Measurements from ENCODE around the gene SLC33A1.
"Not testable (repeated sequence)": the region's sequence is repeated elsewhere in the genome, so short reads cannot be mapped to it uniquely, and the experiment has no call there.

Gene SLC33A1

GRCh38 chr3:155854141-155854940 lies at the start of gene SLC33A1:
SLC33A1 (minus strand) TSS chr3:155854427; CDS start chr3:155853997, 430 bp downstream.
- Histone ChIP-seq H3K27ac (peak within 1 kb of the TSS; percentile 23 to 98 (median 92)), H3K4me3 (peak within 1 kb of the TSS; percentile 54 to 95 (median 82))

GRCh38 chr3:155895379-155895900 lies 41.2 kb upstream of the SLC33A1 start:
- no peak overlapping the region for H3K4me3 ChIP-seq
- no peak overlapping the region for H3K27ac ChIP-seq

- H3K4me3 ChIP-seq: no peak overlapping the region
- no peak overlapping the region for H3K27ac ChIP-seq
These were observed 37.1 kb upstream of the SLC33A1 start for GRCh38 chr3:155891321-155891720.

GRCh38 chr3:155890671-155891190 lies 36.5 kb upstream of the SLC33A1 start:
- H3K4me3 ChIP-seq: no peak overlapping the region
- H3K27ac ChIP-seq: no peak overlapping the region

- H3K27ac ChIP-seq: no peak overlapping the region
- H3K4me3 ChIP-seq: no peak overlapping the region
These were observed 35.7 kb upstream of the SLC33A1 start for GRCh38 chr3:155889952-155890351.

GRCh38 chr3:155889212-155889611 lies 35.0 kb upstream of the SLC33A1 start:
- H3K4me3 ChIP-seq: no peak overlapping the region
- no peak overlapping the region for H3K27ac ChIP-seq

GRCh38 chr3:155886915-155887314 lies 32.7 kb upstream of the SLC33A1 start:
- Histone ChIP-seq H3K4me3 (no peak overlapping the region), H3K27ac (no peak overlapping the region)

GRCh38 chr3:155886348-155886747 lies 32.1 kb upstream of the SLC33A1 start:
- H3K4me3 ChIP-seq, H3K27ac ChIP-seq: not testable (repeated sequence)

GRCh38 chr3:155885292-155885691 lies 31.1 kb upstream of the SLC33A1 start:
- Histone ChIP-seq H3K27ac (no peak overlapping the region), H3K4me3 (no peak overlapping the region)

- H3K27ac ChIP-seq: no peak overlapping the region
- H3K4me3 ChIP-seq: no peak overlapping the region
These were observed 30.1 kb upstream of the SLC33A1 start for GRCh38 chr3:155884292-155884691.

GRCh38 chr3:155880286-155880685 lies 26.1 kb upstream of the SLC33A1 start:
- Histone ChIP-seq H3K27ac (no peak overlapping the region), H3K4me3 (no peak overlapping the region)

GRCh38 chr3:155876503-155876902 lies 22.3 kb upstream of the SLC33A1 start:
- H3K27ac ChIP-seq: no peak overlapping the region
- no peak overlapping the region for H3K4me3 ChIP-seq

GRCh38 chr3:155876037-155876436 lies 21.8 kb upstream of the SLC33A1 start:
- Histone ChIP-seq H3K27ac (no peak overlapping the region), H3K4me3 (no peak overlapping the region)

GRCh38 chr3:155872904-155873646 lies 18.8 kb upstream of the SLC33A1 start:
- Histone ChIP-seq H3K27ac (peak overlapping the region in 2 of 21 experiments; percentile 8 to 92), H3K4me3 (no peak overlapping the region)

- H3K27ac ChIP-seq: peak overlapping the region; percentile 71 to 97 (median 94)
These were observed 17.5 kb upstream of the SLC33A1 start for GRCh38 chr3:155871746-155872158.

GRCh38 chr3:155870945-155871745 lies 16.9 kb upstream of the SLC33A1 start:
- Histone ChIP-seq H3K4me3 (peak overlapping the region; percentile 78 to 99 (median 97)), H3K27ac (peak overlapping the region; percentile 71 to 97 (median 94))

More at GRCh38 chr3:155871746-155872158, 17.5 kb upstream of the SLC33A1 start:
- H3K4me3 ChIP-seq: peak overlapping the region; percentile 78 to 99 (median 97)

- H3K4me3 ChIP-seq: peak within 1 kb of the TSS; percentile 78 to 99 (median 97)
- peak within 1 kb of the TSS; percentile 71 to 97 (median 94) for H3K27ac ChIP-seq
These were observed 16.1 kb upstream of the SLC33A1 start, which contains the start of gene GMPS for GRCh38 chr3:155870133-155870944. GMPS (plus strand) TSS chr3:155870650; CDS start chr3:155870871, 221 bp downstream.

GRCh38 chr3:155869691-155870090 lies 15.5 kb upstream of the SLC33A1 start:
- Histone ChIP-seq H3K4me3 (peak overlapping the region; percentile 78 to 99 (median 97)), H3K27ac (peak overlapping the region; percentile 26 to 97 (median 92))
